ENCODE measurements around the gene PKN3.

Gene PKN3

GRCh38 chr9:128702445-128702948 lies at the start of gene PKN3:
Gene PKN3 (plus strand): TSS chr9:128702503. CDS start chr9:128702916, 413 bp downstream.
- Histone ChIP-seq H3K9me3 (ENCODE audit: insufficient read depth, low read depth, low read length) (no peaks in the 10 kb centered on the region), H3K4me1 (ENCODE audit: insufficient read depth, low read length, poor library complexity, severe bottlenecking) (no peaks in the 10 kb centered on the region), H3K9me2 (replicated peaks; ENCODE audit: low read depth, low read length) (no peaks in the 10 kb centered on the region), H2AFZ (ENCODE audit: low read length) (peak within 1 kb of the TSS; percentile 78), H3K9ac (ENCODE audit: low read depth, low read length, poor library complexity, severe bottlenecking) (peak within 1 kb of the TSS; percentile 77), H3K79me2 (ENCODE audit: insufficient read depth, low read length) (no peaks in the 10 kb centered on the region), H3K4me3 (ENCODE audit: low read length, poor library complexity, severe bottlenecking) (peak within 1 kb of the TSS; percentile 80), H3K36me3 (ENCODE audit: insufficient read depth, low read length) (no peaks in the 10 kb centered on the region), H3F3A (ENCODE audit: low read depth) (no peaks in the 10 kb centered on the region), H4K20me1 (ENCODE audit: insufficient read depth, low read length, poor library complexity, severe bottlenecking) (no peaks in the 10 kb centered on the region), H3K27me3 (ENCODE audit: insufficient read depth, low read length, poor library complexity, severe bottlenecking) (no peaks in the 10 kb centered on the region), H3K4me2 (ENCODE audit: low read depth, low read length, poor library complexity, severe bottlenecking) (peak within 1 kb of the TSS; percentile 70)
- TF ChIP-seq EZH2phosphoT487 (IDR thresholded peaks at IDR 0.05; ENCODE audit: borderline replicate concordance) (no peak), CTCF (conservative IDR thresholded peaks at IDR 0.05; ENCODE audit: low read length) (peak; percentile 64)

- Histone ChIP-seq H3K4me3 (ENCODE audit: low read length, poor library complexity, severe bottlenecking) (no peak overlapping the region), H3K79me2 (ENCODE audit: insufficient read depth, low read length) (no peaks in the 10 kb centered on the region), H3K9ac (ENCODE audit: low read depth, low read length, poor library complexity, severe bottlenecking) (no peak overlapping the region), H2AFZ (ENCODE audit: low read length) (no peak overlapping the region), H3K9me3 (ENCODE audit: insufficient read depth, low read depth, low read length) (no peaks in the 10 kb centered on the region), H3K9me2 (replicated peaks; ENCODE audit: low read depth, low read length) (no peaks in the 10 kb centered on the region), H3K4me1 (ENCODE audit: insufficient read depth, low read length, poor library complexity, severe bottlenecking) (no peaks in the 10 kb centered on the region), H3K36me3 (ENCODE audit: insufficient read depth, low read length) (no peaks in the 10 kb centered on the region), H3K27me3 (ENCODE audit: insufficient read depth, low read length, poor library complexity, severe bottlenecking) (no peaks in the 10 kb centered on the region), H3F3A (ENCODE audit: low read depth) (no peaks in the 10 kb centered on the region), H3K4me2 (ENCODE audit: low read depth, low read length, poor library complexity, severe bottlenecking) (no peak overlapping the region), H4K20me1 (ENCODE audit: insufficient read depth, low read length, poor library complexity, severe bottlenecking) (no peaks in the 10 kb centered on the region)
- TF ChIP-seq CTCF (conservative IDR thresholded peaks at IDR 0.05; ENCODE audit: low read length) (no peak), EZH2phosphoT487 (IDR thresholded peaks at IDR 0.05; ENCODE audit: borderline replicate concordance) (no peak)
Measured at GRCh38 chr9:128653908-128654307, 48.4 kb upstream of the PKN3 start.

- no peak overlapping the region for H3K4me2 ChIP-seq (ENCODE audit: low read depth, low read length, poor library complexity, severe bottlenecking)
Measured at GRCh38 chr9:128654481-128654880, 47.8 kb upstream of the PKN3 start.

More at GRCh38 chr9:128654481-128654880, 47.8 kb upstream of the PKN3 start:
- no peaks in the 10 kb centered on the region for H3F3A ChIP-seq (ENCODE audit: low read depth)
- no peaks in the 10 kb centered on the region for H4K20me1 ChIP-seq (ENCODE audit: insufficient read depth, low read length, poor library complexity, severe bottlenecking)
- no peak overlapping the region for H3K4me3 ChIP-seq (ENCODE audit: low read length, poor library complexity, severe bottlenecking)
- H3K9me3 ChIP-seq (ENCODE audit: insufficient read depth, low read depth, low read length), result no peaks in the 10 kb centered on the region
- no peaks in the 10 kb centered on the region for H3K79me2 ChIP-seq (ENCODE audit: insufficient read depth, low read length)
- no peak overlapping the region for H3K9ac ChIP-seq (ENCODE audit: low read depth, low read length, poor library complexity, severe bottlenecking)
- no peaks in the 10 kb centered on the region for H3K4me1 ChIP-seq (ENCODE audit: insufficient read depth, low read length, poor library complexity, severe bottlenecking)
- no peak overlapping the region for H2AFZ ChIP-seq (ENCODE audit: low read length)
- H3K9me2 ChIP-seq (replicated peaks; ENCODE audit: low read depth, low read length), result no peaks in the 10 kb centered on the region
- TF ChIP-seq EZH2phosphoT487 (IDR thresholded peaks at IDR 0.05; ENCODE audit: borderline replicate concordance) (no peak), CTCF (conservative IDR thresholded peaks at IDR 0.05; ENCODE audit: low read length) (no peak)
- H3K27me3 ChIP-seq (ENCODE audit: insufficient read depth, low read length, poor library complexity, severe bottlenecking), result no peaks in the 10 kb centered on the region
- H3K36me3 ChIP-seq (ENCODE audit: insufficient read depth, low read length), result no peaks in the 10 kb centered on the region
